HG03520 (cell line): Measurements from ENCODE around the gene KAT6B.

Experiments
- ATAC-seq: cut with Tn5 transposase; IDR thresholded peaks from one replicate; pipeline ENCODE4 v1.9.1; 2021; ENCODE audit warnings: mild to moderate bottlenecking, moderate library complexity; ENCODE audit not compliant: unreplicated experiment

The KAT6B gene

GRCh38 chr10:75057680-75058079 lies 231.3 kb downstream of the KAT6B start:
- ATAC-seq: no peak

GRCh38 chr10:75058161-75058560 lies 231.8 kb downstream of the KAT6B start:
- ATAC-seq: no peak

GRCh38 chr10:75061709-75062505 lies 235.5 kb downstream of the KAT6B start:
- ATAC-seq: no peak

DNA sequence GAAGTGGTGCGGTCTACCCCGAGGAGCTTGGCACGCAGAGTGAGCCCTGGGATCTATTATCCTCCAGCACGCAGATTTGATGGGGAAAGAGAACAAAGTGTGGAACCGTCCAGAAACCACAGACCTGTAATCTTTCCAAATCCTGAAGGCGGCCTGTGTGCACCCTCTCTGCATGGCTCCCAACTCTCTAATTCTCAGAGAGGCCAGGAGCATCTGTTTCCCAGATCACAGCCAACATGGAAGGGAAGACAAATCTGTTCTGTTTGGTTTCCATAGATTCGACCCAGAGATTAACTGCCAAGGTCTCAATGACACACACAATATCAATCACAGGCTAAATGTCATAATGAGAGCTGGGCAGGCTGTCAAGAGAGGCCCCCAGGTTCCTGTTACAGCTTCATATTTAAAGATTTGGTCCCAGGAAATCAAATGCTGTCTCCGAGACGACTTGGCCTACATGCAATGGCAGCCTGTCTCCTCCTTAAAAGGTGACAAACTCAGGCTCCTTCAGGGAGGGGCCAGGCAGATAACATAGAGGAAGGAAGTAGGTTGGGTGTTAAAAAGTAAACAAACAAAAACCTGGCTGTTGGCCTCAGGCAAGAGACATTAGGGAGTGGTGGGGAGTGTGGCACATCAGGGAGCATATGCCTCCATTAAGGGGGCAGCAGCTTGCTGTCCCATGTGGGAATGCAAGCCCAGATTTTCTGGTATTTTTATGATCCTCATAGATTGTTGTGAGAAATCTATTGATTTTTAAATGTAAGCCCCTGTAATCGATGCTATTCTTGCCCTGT lies 236.3 kb downstream of the KAT6B start:
- ATAC-seq: no peak

GRCh38 chr10:75063461-75064230 lies 237.2 kb downstream of the KAT6B start:
- no peak for ATAC-seq

GRCh38 chr10:75065076-75065475 lies 238.7 kb downstream of the KAT6B start:
- ATAC-seq: no peak

- no peak for ATAC-seq
Measured at GRCh38 chr10:75066271-75066670, 239.9 kb downstream of the KAT6B start.

DNA sequence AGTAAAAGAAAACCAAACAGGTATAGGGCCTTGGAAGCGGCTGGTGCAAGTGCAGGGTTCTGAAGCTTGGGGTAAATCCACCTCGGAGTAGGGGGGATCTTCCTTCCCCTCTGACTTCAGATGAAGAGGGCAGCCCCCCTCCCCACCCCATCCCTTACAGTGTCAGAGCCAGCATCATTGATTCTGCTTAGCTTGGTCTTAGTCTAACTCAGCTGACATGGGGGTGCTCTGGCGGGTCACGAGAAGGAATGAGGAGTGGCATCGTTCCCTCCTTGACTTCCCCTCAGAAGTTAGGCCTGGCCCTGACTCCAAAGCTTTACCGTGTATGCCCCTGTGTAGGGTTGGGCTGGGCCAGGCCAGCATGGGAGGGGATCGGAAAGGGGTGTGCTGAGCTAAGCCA lies 240.9 kb downstream of the KAT6B start:
- ATAC-seq: no peak

DNA sequence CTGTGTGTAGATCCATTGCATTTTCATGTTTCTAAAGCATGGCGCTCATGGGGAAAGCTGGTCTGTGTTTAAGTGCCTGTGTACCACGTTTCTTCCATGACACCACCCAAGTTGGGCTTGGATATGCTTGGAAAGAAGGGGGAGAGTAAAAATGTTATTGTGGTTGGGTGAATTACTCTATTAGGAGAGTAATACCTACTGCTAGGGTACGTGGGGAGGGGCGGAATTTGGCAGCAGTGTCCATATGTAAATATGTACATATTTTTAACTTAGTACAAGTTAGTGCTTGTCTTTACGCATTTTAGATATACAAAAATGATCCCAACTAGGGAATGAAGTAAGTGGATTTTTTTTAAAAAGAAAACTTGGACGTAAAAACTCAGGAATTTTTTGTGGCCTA lies 242.1 kb downstream of the KAT6B start:
- ATAC-seq: no peak

DNA sequence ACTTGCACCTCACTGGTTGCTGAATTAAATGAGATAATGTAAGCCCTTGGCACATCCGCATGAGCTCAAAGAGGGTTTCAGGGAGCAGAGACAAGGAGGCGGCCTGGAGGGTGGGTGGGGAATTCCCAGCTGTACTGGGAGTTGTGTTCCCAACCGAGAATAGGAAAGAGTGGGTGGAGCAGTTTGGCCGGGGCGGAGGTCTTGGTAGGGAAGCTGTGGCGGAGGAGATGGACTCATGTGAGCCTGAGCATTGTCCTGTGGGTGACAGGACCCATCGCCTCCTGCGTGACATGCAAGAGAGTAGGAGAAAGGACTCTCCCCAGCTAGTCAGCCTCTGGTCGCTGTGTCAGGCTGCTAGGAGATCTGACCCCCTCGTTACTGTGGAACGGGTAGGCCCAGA lies 244.1 kb downstream of the KAT6B start:
- no peak for ATAC-seq

- no peak for ATAC-seq
Measured at GRCh38 chr10:75070961-75071428, 244.6 kb downstream of the KAT6B start.

GRCh38 chr10:75071756-75072155 lies 245.4 kb downstream of the KAT6B start:
- no peak for ATAC-seq

DNA sequence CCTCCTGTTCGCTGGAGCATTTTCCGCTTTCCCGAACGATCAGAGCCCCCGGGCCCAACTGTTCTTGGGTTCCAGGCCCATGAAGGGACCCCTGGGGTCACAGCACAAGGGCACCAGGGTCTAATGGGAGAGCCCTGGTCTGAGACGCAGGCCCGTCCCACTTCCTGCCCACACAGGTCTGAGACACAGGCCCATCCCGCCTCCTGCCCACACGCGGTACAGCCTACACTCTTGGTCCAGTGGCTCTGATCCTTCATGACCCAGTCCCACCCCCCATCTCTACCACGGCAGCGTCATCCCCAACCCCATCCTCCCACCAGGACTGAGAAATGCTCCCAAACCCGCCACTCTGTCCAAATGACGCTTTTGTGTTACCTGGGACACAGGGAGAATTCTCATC lies 246.3 kb downstream of the KAT6B start:
- no peak for ATAC-seq

DNA sequence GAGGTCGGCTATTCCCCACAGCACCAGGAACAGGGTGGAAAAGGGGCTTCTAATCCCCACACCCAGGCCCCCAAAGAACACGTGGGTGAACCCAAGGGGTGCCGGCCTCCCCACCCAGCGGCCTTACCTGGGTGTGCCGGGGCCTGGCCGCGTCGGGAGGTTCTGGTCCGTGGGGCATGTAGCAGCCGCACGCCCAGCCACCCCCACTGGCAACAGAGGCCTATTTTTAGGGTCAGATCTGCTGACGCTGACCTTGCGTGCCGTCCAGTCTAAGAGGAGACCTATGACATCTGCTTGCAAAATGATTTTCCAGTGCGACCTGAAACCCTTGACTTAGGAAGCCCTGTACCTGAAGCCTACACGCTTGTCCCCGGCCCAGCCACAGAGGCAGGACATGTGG lies 247.0 kb downstream of the KAT6B start:
- no peak for ATAC-seq

DNA sequence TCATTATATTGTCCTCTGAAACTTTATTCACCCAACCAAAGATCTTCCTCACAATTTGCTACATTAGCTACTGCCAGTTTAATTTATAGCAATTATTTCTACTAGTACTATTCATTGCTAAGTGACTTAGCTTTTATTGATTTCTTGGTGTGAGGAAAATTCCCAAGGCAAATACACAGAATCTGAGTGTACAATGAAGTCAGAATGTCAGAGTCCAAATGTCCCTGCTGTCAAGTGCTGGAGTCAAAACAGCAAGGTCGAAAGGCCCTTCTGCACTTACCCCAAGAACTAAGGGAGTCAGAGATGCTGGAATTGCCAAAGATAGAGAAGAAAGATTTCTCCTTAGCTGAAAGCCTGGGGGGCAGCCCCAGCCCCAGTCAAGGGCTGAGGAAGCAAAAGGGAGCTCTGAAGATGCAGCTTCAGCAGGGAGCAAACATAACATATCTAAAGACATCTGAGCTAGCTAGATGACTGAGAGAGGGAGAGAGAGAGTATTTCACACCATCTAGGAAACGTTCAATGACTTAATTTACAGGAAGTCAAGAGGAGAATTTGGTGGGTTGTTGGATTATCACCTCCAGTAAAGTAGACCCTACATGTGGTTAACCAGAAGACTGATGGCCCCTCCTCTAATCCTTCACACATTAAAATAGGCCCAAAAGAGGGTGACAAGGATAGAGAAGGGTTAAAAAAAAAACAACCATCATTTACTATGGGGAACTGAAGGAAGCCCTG lies 248.5 kb downstream of the KAT6B start:
- ATAC-seq: no peak

DNA sequence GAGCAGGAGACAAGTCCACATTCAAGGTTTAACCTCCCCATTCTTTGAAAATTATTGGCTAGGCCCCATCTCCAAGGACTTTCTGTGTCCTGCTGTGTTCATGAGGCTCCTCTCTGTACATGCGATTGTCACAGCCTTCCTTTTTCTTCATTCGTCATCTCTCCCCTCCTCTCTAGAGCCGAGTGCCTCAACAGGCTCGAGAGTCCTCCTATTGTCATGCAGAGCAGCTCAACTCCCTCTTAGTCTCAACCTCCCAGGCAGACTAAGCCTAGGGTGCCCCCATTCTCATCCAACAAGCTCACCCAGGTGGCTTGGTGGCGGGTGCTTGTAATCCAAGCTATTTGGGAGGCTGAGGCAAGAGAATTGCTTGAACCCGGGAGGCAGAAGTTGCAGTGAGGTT lies 249.9 kb downstream of the KAT6B start:
- no peak for ATAC-seq

- no peak for ATAC-seq
Measured at GRCh38 chr10:75079436-75080083, 253.2 kb downstream of the KAT6B start.

- ATAC-seq: no peak
Measured at GRCh38 chr10:75080554-75080953, 254.2 kb downstream of the KAT6B start.

DNA sequence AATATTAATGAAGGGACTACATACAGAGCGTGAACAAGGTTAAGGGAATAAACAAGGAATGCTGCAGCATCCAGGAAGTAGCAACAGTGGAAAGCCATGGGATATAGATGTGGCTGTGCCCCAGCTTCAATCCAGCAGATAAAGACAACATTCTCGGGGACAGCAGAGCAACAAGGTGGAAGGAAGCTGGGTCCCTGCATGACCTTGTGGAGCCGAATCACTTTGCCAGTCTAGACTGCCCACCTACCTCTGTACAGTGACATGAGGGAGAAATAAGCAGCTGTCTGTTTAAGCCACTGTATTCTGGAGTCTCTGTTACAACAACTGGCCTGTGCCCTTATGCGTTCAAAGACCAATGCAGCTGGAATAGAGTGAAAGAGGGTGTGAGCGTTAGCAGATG lies 255.0 kb downstream of the KAT6B start:
- ATAC-seq: no peak
